Fibroblast of lung (primary cell): ENCODE data around the gene ANKRD40CL.

Experiments used
- EZH2 ChIP-seq: IDR thresholded peaks from 2 replicates; pipeline ENCODE4 v1.5.1; 2012; ENCODE audit warnings: low read length, control low read depth, mild to moderate bottlenecking; ENCODE audit errors: missing control alignments
- TF ChIP-seq, protein P1 (sequence below), 2 donors: IDR thresholded peaks in 1 of 2; conservative IDR thresholded peaks in 1 of 2; 1 replicate in 1 of 2; 2 replicates in 1 of 2; pipeline ENCODE4 v1.5.1; 2011 to 2012; ENCODE audit warnings: low read length in 2 of 2, control low read depth in 1 of 2, inconsistent platforms in 1 of 2, low read depth in 1 of 2, mild to moderate bottlenecking in 1 of 2

DNA sequence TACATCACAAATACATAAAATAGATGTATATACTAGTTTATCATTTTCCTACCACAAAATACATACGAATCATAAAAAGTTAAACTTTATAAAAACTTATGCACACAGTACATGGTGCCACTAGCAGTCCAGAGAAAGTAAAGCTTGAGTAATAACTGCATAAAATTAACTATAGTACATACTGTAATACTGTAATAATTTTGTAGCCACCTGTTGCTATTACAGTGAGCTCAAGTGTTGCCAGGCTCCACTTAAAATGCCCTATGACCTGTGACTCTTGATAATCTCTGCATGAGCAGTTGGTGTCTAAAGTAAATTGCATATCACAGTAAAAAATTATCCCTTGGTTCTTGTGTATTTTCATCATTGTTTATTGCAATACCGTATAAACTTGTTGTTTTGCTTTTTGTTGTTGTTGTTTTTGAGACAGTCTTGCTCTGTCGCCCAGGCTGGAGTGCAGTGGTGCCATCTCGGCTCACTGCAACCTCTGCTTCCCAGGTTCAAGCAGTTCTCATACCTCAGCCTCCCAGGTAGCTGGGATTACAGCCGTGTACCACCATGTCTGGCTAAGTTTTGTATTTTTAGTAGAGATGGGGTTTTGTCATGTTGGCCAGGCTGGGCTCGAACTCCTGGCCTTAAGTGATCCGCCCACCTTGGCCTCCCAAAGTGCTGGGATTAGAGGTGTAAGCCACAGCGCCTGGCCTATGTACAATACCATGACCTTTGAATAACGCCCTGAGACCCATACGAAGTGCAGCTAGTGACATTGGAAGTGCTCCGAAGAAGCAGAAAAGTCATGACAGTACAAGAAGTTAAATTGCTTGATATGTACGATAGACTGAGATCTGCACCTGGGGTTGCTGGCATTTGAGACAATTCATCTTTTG, 41.3 kb downstream of the ANKRD40CL start:
- TF ChIP-seq, protein P1, sequence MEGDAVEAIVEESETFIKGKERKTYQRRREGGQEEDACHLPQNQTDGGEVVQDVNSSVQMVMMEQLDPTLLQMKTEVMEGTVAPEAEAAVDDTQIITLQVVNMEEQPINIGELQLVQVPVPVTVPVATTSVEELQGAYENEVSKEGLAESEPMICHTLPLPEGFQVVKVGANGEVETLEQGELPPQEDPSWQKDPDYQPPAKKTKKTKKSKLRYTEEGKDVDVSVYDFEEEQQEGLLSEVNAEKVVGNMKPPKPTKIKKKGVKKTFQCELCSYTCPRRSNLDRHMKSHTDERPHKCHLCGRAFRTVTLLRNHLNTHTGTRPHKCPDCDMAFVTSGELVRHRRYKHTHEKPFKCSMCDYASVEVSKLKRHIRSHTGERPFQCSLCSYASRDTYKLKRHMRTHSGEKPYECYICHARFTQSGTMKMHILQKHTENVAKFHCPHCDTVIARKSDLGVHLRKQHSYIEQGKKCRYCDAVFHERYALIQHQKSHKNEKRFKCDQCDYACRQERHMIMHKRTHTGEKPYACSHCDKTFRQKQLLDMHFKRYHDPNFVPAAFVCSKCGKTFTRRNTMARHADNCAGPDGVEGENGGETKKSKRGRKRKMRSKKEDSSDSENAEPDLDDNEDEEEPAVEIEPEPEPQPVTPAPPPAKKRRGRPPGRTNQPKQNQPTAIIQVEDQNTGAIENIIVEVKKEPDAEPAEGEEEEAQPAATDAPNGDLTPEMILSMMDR (conservative IDR thresholded peaks at IDR 0.05 in 1 of 2, IDR thresholded peaks at IDR 0.05 in 1 of 2; ENCODE audit: low read depth in 1 of 2, low read length in 2 of 2) = no peak
- TF ChIP-seq EZH2 = no peak
